H1 (cell line): Measurements from ENCODE around the gene IRF7.
"Not testable (repeated sequence)": the region's sequence is repeated elsewhere in the genome, so short reads cannot be mapped to it uniquely, and the experiment has no call there.

Experiments
- CBX5 ChIP-seq: fragments of 300-800, 300-1000 bp; sonication (generic); IDR thresholded peaks from 2 replicates; pipeline ENCODE4 v1.7.1; 2016; ENCODE audit warnings: antibody characterized with exemption, low read length, low read depth
- CHD1 ChIP-seq: IDR thresholded peaks from 2 replicates; pipeline ENCODE4 v1.6.1; 2012; ENCODE audit warnings: low read depth, low read length, improper control_type of control experiment
- EZH2 ChIP-seq: fragments of 200-600 bp; sonication (generic); IDR thresholded peaks from 2 replicates; pipeline ENCODE4 v1.7.1; 2012; ENCODE audit warnings: low read depth, mild to moderate bottlenecking, moderate library complexity, low read length, inconsistent platforms; ENCODE audit not compliant: severe bottlenecking
- FOSL1 ChIP-seq: IDR thresholded peaks from 2 replicates; pipeline ENCODE4 v1.6.1; 2011; ENCODE audit warnings: mild to moderate bottlenecking, low read depth, low read length, moderate library complexity; ENCODE audit not compliant: insufficient read depth
- GABPA ChIP-seq: IDR thresholded peaks from 2 replicates; pipeline ENCODE4 v1.6.1; 2011; ENCODE audit warnings: mild to moderate bottlenecking, low read length, moderate library complexity, borderline replicate concordance; ENCODE audit not compliant: insufficient read depth
- HDAC6 ChIP-seq: IDR thresholded peaks from one replicate; pipeline ENCODE4 v1.7.1; 2012; ENCODE audit warnings: low read depth, mild to moderate bottlenecking, inconsistent platforms, low read length, moderate library complexity
- POLR2A ChIP-seq, 2 experiments: IDR thresholded peaks; 1 replicate in 1 of 2; 2 replicates in 1 of 2; pipeline ENCODE4 v1.6.1; 2011; ENCODE audit warnings: low read depth in 2 of 2, low read length in 2 of 2, mild to moderate bottlenecking in 2 of 2; ENCODE audit errors: control extremely low read depth in 1 of 2
- RAD21 ChIP-seq, 2 experiments: IDR thresholded peaks in 1 of 2; conservative IDR thresholded peaks in 1 of 2; 2 replicates each; pipeline ENCODE4 v1.6.1; 2011; ENCODE audit warnings: low read depth in 2 of 2, low read length in 2 of 2, improper control_type of control experiment in 1 of 2, inconsistent platforms in 1 of 2, mild to moderate bottlenecking in 1 of 2, moderate library complexity in 1 of 2
- SIN3A ChIP-seq, 2 experiments: IDR thresholded peaks in 1 of 2; conservative IDR thresholded peaks in 1 of 2; 2 replicates each; pipeline ENCODE4 v1.6.1; 2011 to 2012; ENCODE audit warnings: low read length in 2 of 2, improper control_type of control experiment in 1 of 2, low read depth in 1 of 2, mild to moderate bottlenecking in 1 of 2
- SIRT6 ChIP-seq: IDR thresholded peaks from one replicate; pipeline ENCODE4 v1.7.1; 2012; ENCODE audit warnings: low read length, inconsistent platforms
- SP2 ChIP-seq: IDR thresholded peaks from 2 replicates; pipeline ENCODE4 v1.6.1; 2012; ENCODE audit warnings: mild to moderate bottlenecking, low read length, inconsistent platforms
- TBP ChIP-seq: IDR thresholded peaks from 2 replicates; pipeline ENCODE4 v1.6.1; 2011; ENCODE audit warnings: low read depth, low read length, improper control_type of control experiment
- TF ChIP-seq, protein P1 (sequence below), 3 experiments: IDR thresholded peaks; 1 replicate in 2 of 3; 2 replicates in 1 of 3; pipeline versions ENCODE4 v1.5.1 to v1.6.1; 2011; ENCODE audit warnings: low read length in 3 of 3, mild to moderate bottlenecking in 3 of 3, inconsistent platforms in 2 of 3, low read depth in 1 of 3, moderate library complexity in 1 of 3; ENCODE audit not compliant: insufficient read depth in 1 of 3; ENCODE audit errors: control extremely low read depth in 1 of 3
- TF ChIP-seq, protein P2 (sequence below): IDR thresholded peaks from 2 replicates; pipeline ENCODE4 v1.6.1; 2011; ENCODE audit warnings: low read length, improper control_type of control experiment

DNA sequence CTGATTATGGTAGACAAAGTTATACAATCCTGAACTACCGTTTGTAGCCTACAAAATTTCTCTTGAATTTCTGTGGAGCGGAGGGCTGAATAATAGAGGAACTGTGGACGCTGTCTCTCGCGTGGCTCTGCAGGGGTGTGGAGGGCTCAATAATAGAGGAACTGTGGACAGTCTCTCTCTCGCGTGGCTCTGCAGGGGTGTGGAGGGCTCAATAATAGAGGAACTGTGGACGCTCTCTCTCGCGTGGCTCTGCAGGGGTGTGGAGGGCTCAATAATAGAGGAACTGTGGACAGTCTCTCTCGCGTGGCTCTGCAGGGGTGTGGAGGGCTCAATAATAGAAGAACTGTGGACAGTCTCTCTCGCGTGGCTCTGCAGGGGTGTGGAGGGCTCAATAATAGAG is 37.4 kb upstream of the IRF7 start:
- TF ChIP-seq CBX5; POLR2A (IDR thresholded peaks at IDR 0.05; ENCODE audit: control extremely low read depth in 1 of 2, low read depth in 2 of 2, low read length in 2 of 2); RAD21 (IDR thresholded peaks at IDR 0.05 in 1 of 2, conservative IDR thresholded peaks at IDR 0.05 in 1 of 2; ENCODE audit: low read depth in 2 of 2, low read length in 2 of 2); CHD1; TBP; HDAC6; SP2; SIRT6; SIN3A (conservative IDR thresholded peaks at IDR 0.05 in 1 of 2, IDR thresholded peaks at IDR 0.05 in 1 of 2; ENCODE audit: low read depth in 1 of 2, low read length in 2 of 2); GABPA; EZH2; FOSL1: not testable (repeated sequence)
- TF ChIP-seq, protein P1, sequence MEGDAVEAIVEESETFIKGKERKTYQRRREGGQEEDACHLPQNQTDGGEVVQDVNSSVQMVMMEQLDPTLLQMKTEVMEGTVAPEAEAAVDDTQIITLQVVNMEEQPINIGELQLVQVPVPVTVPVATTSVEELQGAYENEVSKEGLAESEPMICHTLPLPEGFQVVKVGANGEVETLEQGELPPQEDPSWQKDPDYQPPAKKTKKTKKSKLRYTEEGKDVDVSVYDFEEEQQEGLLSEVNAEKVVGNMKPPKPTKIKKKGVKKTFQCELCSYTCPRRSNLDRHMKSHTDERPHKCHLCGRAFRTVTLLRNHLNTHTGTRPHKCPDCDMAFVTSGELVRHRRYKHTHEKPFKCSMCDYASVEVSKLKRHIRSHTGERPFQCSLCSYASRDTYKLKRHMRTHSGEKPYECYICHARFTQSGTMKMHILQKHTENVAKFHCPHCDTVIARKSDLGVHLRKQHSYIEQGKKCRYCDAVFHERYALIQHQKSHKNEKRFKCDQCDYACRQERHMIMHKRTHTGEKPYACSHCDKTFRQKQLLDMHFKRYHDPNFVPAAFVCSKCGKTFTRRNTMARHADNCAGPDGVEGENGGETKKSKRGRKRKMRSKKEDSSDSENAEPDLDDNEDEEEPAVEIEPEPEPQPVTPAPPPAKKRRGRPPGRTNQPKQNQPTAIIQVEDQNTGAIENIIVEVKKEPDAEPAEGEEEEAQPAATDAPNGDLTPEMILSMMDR (IDR thresholded peaks at IDR 0.05; ENCODE audit: control extremely low read depth in 1 of 3, insufficient read depth in 1 of 3, low read depth in 1 of 3, low read length in 3 of 3): not testable (repeated sequence)
- TF ChIP-seq, protein P2, sequence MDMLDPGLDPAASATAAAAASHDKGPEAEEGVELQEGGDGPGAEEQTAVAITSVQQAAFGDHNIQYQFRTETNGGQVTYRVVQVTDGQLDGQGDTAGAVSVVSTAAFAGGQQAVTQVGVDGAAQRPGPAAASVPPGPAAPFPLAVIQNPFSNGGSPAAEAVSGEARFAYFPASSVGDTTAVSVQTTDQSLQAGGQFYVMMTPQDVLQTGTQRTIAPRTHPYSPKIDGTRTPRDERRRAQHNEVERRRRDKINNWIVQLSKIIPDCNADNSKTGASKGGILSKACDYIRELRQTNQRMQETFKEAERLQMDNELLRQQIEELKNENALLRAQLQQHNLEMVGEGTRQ: not testable (repeated sequence)
